ENCODE data around the gene FSHB.
"Not testable (repeated sequence)": the region's sequence is repeated elsewhere in the genome, so short reads cannot be mapped to it uniquely, and the experiment has no call there.

The FSHB gene

GRCh38 chr11:30260813-30261212 lies 30.0 kb downstream of the FSHB start:
- Histone ChIP-seq H3K4me3 (no peak overlapping the region), H3K9ac (no peak overlapping the region), H3K4me2 (no peak overlapping the region), H3K9me3 (no peaks in the 10 kb centered on the region), H3K36me3 (no peaks in the 10 kb centered on the region), H3K27me3 (no peaks in the 10 kb centered on the region), H4K20me1 (no peaks in the 10 kb centered on the region), H3K4me1 (no peaks in the 10 kb centered on the region), H3K27ac (no peak overlapping the region)
- TF ChIP-seq Cebpa-rat (IDR thresholded peaks at IDR 0.05) = no peak

DNA sequence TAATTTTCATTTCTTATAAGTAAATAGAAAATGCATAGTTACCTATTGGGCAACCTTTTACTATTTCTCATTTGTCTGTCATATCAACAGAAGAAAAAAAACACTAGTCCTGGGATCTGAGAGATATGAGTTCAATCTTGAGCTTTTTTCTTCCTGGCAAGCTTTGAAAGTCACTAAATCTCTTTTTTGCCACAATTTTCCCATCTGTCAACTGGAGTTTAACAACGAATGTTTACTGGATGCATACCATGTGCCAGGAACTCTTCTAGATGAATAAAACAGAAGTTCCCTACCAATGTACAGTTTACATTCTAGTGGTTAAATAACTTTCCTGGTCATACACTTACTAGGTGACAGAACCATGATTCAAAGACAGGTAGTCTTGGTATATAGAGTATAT lies 31.0 kb downstream of the FSHB start:
- no peak for TF ChIP-seq Cebpa-rat (IDR thresholded peaks at IDR 0.05)
- Histone ChIP-seq H4K20me1 (no peaks in the 10 kb centered on the region), H3K4me3 (no peak overlapping the region), H3K27me3 (no peaks in the 10 kb centered on the region), H3K4me1 (no peaks in the 10 kb centered on the region), H3K9ac (no peak overlapping the region), H3K9me3 (no peaks in the 10 kb centered on the region), H3K4me2 (no peak overlapping the region), H3K27ac (no peak overlapping the region), H3K36me3 (no peaks in the 10 kb centered on the region)

- not testable (repeated sequence) for H3K27ac ChIP-seq, H3K4me3 ChIP-seq, H3K27me3 ChIP-seq, H3K4me1 ChIP-seq, H3K9ac ChIP-seq, H3K36me3 ChIP-seq, H3K9me3 ChIP-seq, H4K20me1 ChIP-seq, H3K4me2 ChIP-seq
Observed at GRCh38 chr11:30268638-30269037, 37.8 kb downstream of the FSHB start.

- TF ChIP-seq Cebpa-rat (IDR thresholded peaks at IDR 0.05) = no peak
- Histone ChIP-seq H3K4me1 (no peaks in the 10 kb centered on the region), H4K20me1 (no peaks in the 10 kb centered on the region), H3K36me3 (no peaks in the 10 kb centered on the region), H3K4me3 (no peak overlapping the region), H3K9me3 (no peaks in the 10 kb centered on the region; the same call in 1 of the 2 replicates), H3K4me2 (no peak overlapping the region), H3K9ac (no peak overlapping the region), H3K27me3 (no peaks in the 10 kb centered on the region), H3K27ac (no peak overlapping the region)
Observed at GRCh38 chr11:30270671-30271070, 39.9 kb downstream of the FSHB start.

DNA sequence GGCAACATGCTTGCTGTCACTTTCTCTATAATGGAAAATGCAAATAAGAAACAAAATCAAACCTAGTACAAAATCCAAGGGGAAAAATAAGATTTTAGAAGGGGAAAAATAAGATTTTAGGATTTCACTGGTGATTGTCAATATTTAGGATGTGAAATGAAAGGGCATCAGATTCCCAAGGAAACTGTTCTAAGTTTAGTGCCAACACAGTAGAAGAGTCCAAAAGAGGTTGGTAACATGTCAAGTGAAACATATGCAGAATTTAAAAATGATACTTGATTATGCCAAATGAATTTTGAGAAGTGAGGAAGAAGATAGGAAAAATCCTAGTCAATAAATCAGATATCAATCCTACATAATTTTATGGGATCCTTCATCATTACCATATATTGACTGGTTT lies 46.4 kb downstream of the FSHB start:
- no peaks in the 10 kb centered on the region for H4K20me1 ChIP-seq
- no peaks in the 10 kb centered on the region for H3K36me3 ChIP-seq
- no peak for TF ChIP-seq Cebpa-rat (IDR thresholded peaks at IDR 0.05)
- H3K4me2 ChIP-seq = no peak overlapping the region
- no peaks in the 10 kb centered on the region for H3K9me3 ChIP-seq
- H3K27me3 ChIP-seq = no peaks in the 10 kb centered on the region
- peaks cover 10% of the 10 kb centered on the region for H3K4me1 ChIP-seq
- H3K27ac ChIP-seq = no peak overlapping the region
- no peak overlapping the region for H3K4me3 ChIP-seq
- H3K9ac ChIP-seq = no peak overlapping the region

GRCh38 chr11:30279796-30280195 lies 49.0 kb downstream of the FSHB start:
- H3K4me3 ChIP-seq = no peak overlapping the region
- H3K27me3 ChIP-seq = no peaks in the 10 kb centered on the region
- no peaks in the 10 kb centered on the region for H4K20me1 ChIP-seq
- H3K4me2 ChIP-seq = no peak overlapping the region
- H3K4me1 ChIP-seq = peaks cover 13% of the 10 kb centered on the region
- no peak overlapping the region for H3K9ac ChIP-seq
- no peaks in the 10 kb centered on the region for H3K36me3 ChIP-seq
- no peaks in the 10 kb centered on the region for H3K9me3 ChIP-seq
- H3K27ac ChIP-seq = no peak overlapping the region
- no peak for TF ChIP-seq Cebpa-rat (IDR thresholded peaks at IDR 0.05)

DNA sequence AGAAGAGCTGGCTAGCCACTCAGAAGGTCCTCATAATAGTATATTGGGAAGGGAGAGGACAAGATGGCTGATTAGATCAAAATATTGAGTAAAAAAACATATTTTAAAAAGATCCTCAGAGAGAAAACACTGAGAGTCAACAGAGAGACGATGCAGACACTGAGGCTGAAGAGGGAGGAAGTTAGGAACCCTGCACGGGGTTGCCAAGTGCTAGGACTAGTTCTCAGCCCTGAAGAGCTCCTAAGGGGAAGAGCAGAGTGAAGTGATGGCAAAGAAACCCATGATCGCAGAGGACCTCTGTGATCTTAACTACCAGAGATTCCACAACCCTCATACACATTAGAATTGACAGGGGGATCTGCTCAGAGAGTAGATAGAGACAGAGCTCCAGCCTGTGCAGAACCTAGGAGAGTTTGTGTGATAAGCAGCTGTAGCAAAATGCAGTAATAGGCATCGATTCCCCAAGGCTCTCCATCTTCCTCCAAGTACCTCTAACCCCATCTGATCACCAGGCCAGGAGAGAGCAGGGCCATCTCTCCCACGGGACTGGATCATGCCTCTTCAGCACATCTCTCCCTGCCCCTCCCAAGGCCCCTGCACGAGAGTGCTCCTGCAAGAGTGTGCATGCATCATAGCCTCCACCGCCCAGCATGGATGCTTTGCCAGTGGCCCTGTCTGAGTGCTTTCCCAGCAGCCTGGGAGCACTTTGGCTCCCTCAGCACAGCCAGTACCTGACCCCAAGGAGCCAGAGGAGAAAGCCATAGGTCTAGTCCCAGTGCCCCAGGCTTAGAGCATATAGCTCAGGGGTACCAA lies 50.9 kb downstream of the FSHB start:
- no peaks in the 10 kb centered on the region for H3K36me3 ChIP-seq
- peak overlapping the region; percentile 80 for H3K4me2 ChIP-seq
- H3K27me3 ChIP-seq = no peaks in the 10 kb centered on the region
- no peaks in the 10 kb centered on the region for H3K9me3 ChIP-seq
- H3K4me1 ChIP-seq = peaks cover 13% of the 10 kb centered on the region
- no peak overlapping the region for H3K9ac ChIP-seq
- TF ChIP-seq Cebpa-rat (IDR thresholded peaks at IDR 0.05) = no peak
- peak overlapping the region; percentile 52; the same call in 1 of the 2 replicates for H3K27ac ChIP-seq
- H4K20me1 ChIP-seq = no peaks in the 10 kb centered on the region
- no peak overlapping the region for H3K4me3 ChIP-seq

- peak overlapping the region; percentile 52; the same call in 1 of the 2 replicates for H3K27ac ChIP-seq
Observed at GRCh38 chr11:30282289-30282631, 51.4 kb downstream of the FSHB start.

More at GRCh38 chr11:30282289-30282631, 51.4 kb downstream of the FSHB start:
- Histone ChIP-seq H3K4me1 (peaks cover 13% of the 10 kb centered on the region), H3K9me3 (no peaks in the 10 kb centered on the region), H4K20me1 (no peaks in the 10 kb centered on the region), H3K36me3 (no peaks in the 10 kb centered on the region), H3K27me3 (no peaks in the 10 kb centered on the region), H3K4me2 (peak overlapping the region; percentile 80), H3K9ac (no peak overlapping the region), H3K4me3 (no peak overlapping the region)
- no peak for TF ChIP-seq Cebpa-rat (IDR thresholded peaks at IDR 0.05)
